Activated CD8-positive, alpha-beta memory T cell treated with anti-CD3 and anti-CD28 coated beads for 1 hour (primary cell): ENCODE measurements around the gene SIX2.

ENCODE experiments used
- DNase-seq, 2 donors: peaks; one replicate each; pipeline ENCODE4 v3.0.0-alpha.2; 2020; ENCODE audit warnings: low read depth in 1 of 2; ENCODE audit errors: extremely low read depth in 1 of 2

Gene SIX2

GRCh38 chr2:44970846-44971450 lies 38.3 kb downstream of the SIX2 start:
- DNase-seq: no peak

DNA sequence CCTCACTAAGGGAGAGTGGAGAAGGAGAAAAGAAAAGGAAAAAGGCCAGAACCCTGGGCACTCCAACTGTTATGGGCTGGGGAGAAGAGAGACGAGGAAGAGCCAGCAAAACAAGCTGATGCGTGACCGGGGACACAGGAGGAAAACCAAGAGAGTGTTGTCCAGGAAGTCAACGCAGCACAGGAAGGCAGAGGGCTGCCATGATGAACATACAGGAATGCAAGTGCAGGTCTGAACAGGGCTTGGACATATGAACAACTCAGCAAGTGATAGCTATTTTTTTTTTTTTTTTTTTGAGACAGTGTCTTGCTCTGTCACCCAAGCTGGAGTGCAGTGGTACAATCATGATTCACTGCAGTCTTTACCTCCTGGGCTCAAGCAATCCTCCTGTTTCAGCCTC lies 39.3 kb downstream of the SIX2 start:
- DNase-seq: no peak

DNA sequence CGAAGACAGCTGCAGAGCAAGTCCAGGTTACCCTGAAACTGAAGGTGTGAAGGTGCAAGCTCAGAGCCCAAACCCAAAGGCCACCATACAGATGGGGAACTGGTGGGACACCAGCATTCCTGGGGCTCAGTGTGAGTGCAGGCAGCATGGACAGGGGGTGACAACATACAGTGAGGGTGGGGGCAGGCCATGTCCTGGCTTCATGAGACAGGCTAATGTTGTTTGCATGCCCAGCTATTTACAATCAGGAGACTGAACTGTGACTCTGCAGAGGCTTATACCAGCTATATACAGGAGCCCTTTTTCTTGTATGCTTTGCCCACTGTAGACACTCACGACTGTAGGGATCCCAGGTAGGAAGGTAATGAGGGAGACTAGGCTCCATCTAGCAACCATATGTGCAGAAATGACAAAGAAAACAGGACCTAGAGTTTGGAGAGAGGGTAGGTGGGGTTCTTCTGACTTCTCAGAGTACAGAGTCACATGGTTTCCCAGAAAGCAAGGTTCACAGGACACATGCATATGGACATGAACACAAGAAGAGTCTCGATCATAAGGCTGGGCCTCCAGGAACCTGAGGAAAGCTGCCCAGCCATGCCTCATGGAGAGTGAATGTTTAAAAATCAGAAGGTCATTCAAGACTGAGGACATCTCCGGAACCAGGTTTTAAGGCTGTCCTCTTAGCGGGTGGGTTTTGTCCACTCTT lies 41.4 kb downstream of the SIX2 start:
- DNase-seq: no peak

- no peak for DNase-seq
These were observed 42.2 kb downstream of the SIX2 start for GRCh38 chr2:44967056-44967455.

DNA sequence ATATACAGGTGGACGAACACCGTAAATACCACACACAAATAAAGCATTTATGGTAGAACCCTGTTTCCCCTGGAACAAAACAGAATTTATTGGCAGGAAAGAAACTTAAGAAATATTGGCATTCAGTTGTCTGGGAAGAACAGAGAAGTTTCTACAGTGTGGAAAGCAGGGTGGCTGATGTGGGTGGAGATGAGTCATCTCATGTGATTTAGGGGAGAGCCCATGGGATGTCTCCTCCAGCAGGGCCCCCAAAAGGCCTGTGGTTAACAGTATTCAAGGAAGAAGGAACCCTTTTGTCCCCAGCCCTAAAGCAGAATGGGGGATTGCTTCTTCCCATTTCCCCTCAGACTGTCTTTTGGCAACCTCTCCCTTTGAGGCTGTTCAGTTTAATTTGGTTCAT lies 43.6 kb downstream of the SIX2 start:
- no peak for DNase-seq

GRCh38 chr2:44964752-44965236 lies 44.5 kb downstream of the SIX2 start:
- DNase-seq: no peak

GRCh38 chr2:44962176-44962695 lies 47.0 kb downstream of the SIX2 start:
- DNase-seq: no peak

- no peak for DNase-seq
These were observed 48.4 kb downstream of the SIX2 start for GRCh38 chr2:44960871-44961270.

DNA sequence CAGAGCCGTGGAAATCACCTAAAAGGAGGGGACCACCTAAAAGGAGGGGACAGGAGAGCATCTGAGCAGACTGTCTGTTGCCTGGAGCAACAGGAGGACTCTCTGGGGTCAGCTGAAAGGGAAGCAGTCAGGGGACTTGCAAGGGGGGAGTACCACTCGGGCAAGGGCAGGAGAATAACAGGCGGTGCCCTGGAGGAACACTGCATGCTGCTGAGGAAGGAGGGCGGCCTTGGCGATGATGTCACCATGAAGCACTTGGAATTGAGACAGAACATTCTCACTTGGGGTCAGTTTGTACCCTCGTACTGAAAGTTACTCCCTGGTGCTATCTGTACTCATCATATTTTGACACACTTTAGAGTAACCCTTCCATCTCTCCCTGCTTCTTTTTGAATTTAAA lies 49.4 kb downstream of the SIX2 start:
- DNase-seq: no peak

DNA sequence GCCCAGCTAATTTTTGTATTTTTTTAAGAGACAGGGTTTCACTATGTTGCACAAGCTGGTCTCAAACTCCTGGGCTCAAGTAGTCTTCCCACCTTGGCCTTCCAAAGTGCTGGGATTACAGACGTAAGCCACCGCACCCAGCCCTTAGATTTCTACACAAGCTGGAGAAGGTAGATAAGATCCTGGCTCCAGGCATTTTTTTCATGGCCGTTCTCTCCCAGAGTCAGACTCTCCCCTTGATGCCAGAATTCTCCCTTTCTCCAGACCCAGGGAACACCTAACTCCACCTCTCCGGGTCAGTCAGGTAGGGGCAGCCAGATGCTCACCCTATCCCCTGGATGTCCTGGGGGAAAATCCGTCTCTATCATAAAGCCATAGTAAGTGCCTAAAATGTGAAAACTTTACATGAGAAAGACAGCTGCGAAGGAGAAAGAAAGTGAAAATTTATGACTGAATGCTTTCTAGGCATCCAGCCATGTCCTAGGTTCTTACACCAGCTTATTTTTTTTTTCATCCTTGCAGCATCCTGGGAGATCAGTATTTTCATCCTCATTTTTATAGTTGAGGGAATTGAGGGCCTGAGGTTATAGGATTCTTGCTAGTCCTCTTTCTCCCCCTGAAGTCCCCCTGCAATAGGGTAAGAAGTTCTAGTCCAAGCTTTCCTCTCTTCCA lies 51.5 kb downstream of the SIX2 start:
- no peak for DNase-seq

DNA sequence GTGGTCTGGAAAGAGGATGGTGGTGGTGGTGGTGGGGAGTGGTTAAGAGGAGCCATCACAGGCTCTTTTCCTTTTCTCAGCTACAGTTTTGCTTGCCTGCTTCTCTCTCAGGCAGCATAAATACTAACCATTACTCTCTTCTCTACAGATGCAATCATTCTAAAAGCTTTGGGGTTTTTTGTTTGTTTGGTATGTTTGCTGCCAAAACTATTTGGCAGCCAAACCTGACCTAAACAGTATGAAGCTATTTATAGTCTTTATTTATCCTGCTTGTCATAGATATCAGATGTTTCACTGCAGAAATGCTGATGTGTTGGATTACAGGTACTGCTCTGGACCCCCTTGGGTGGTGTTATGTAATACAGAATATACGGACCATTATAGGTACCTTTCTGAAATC lies 52.4 kb downstream of the SIX2 start:
- DNase-seq: no peak

- DNase-seq: peak; percentile 18 to 67
These were observed 53.5 kb downstream of the SIX2 start for GRCh38 chr2:44955593-44956392.
